ENCODE measurements around the gene SETD2. TPM values are rescaled to one million over a fixed set of nuclear protein-coding genes. Genes with fewer than 3 reads are reported as not detected.
A peak's percentile ranks its signal among the peaks of the same experiment; 100 is the strongest.

The SETD2 gene
- total and polyA plus RNA-seq, 2 experiments from 2014 or later, result 16.7 to 45.2 TPM

DNA sequence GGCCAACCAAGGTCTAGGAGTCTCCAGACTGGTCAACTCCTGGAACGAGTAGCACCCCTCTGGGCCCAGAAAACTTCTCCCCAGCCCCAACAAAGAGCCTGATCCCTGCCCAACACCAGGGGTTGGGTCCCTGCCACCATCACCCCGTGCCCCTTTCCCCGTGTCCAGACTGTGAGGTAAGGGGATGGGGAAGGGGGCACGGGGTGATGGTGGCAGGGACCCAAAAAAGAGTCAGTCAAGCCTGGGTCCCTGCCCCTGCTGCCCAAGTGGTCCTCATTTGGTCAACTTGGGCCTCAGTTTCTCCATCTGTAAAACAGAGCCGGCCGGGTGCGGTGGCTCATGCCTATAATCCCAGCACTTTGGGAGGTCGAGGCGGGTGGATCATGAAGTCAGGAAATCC is 185.5 kb downstream of the SETD2 start:
- no peak overlapping the region for H3K27ac Mint-ChIP-seq

More for the DNA sequence above, 185.5 kb downstream of the SETD2 start:
- no peaks in the 10 kb centered on the region; the same call in 1 of the 2 replicates for H3F3A ChIP-seq (replicated peaks; ENCODE audit: low read depth)
- peak overlapping the region; percentile 97 for H3K4me3 Mint-ChIP-seq
- H3K4me2 ChIP-seq, result peak overlapping the region; percentile 91
- H3K9me3 Mint-ChIP-seq, result peaks cover 6% of the 10 kb centered on the region; the same call in 1 of the 3 replicates
- peaks cover 33% of the 10 kb centered on the region for H3K79me2 ChIP-seq (replicated peaks; ENCODE audit: insufficient read depth)
- peaks cover 32% of the 10 kb centered on the region for H4K20me1 ChIP-seq (replicated peaks; ENCODE audit: insufficient read depth)
- DNase-seq (ENCODE audit: low spot score), result no peak
- H3K36me3 ChIP-seq (ENCODE audit: insufficient read depth), result no peaks in the 10 kb centered on the region
- H3K27me3 ChIP-seq (ENCODE audit: insufficient read depth), result 0 out of 2 replicates have a peak, but pooled peaks cover 5% of the 10 kb centered on the region
- no peaks in the 10 kb centered on the region for H3K9me2 ChIP-seq (ENCODE audit: insufficient read depth)
- H3K4me3 ChIP-seq, result peak overlapping the region; percentile 78; the same call in 1 of the 2 replicates
- peaks cover 11% of the 10 kb centered on the region; the same call in 2 of the 3 replicates for H3K36me3 Mint-ChIP-seq (ENCODE audit: low read depth)
- TF ChIP-seq JUNB (IDR thresholded peaks at IDR 0.05; ENCODE audit: unreplicated experiment), result no peak
- TF ChIP-seq STAT1 (IDR thresholded peaks at IDR 0.05; ENCODE audit: unreplicated experiment), result no peak
- TF ChIP-seq EZH2phosphoT487 (IDR thresholded peaks at IDR 0.05; ENCODE audit: unreplicated experiment), result no peak
- no peak for TF ChIP-seq EZH2 (IDR thresholded peaks at IDR 0.05; ENCODE audit: low read depth, unreplicated experiment)
- TF ChIP-seq POLR2AphosphoS5 (IDR thresholded peaks at IDR 0.05; ENCODE audit: low read depth), result no peak
- TF ChIP-seq ZNF331 (CRISPR knock-in tag; IDR thresholded peaks at IDR 0.05; ENCODE audit: low read depth), result no peak
- no peak for TF ChIP-seq NANOG (IDR thresholded peaks at IDR 0.05; ENCODE audit: borderline replicate concordance)
- no peak for TF ChIP-seq ZNF462 (CRISPR knock-in tag; IDR thresholded peaks at IDR 0.05)
- TF ChIP-seq CREB1 (CRISPR knock-in tag; IDR thresholded peaks at IDR 0.05; ENCODE audit: low read depth), result no peak
- TF ChIP-seq, protein P1, sequence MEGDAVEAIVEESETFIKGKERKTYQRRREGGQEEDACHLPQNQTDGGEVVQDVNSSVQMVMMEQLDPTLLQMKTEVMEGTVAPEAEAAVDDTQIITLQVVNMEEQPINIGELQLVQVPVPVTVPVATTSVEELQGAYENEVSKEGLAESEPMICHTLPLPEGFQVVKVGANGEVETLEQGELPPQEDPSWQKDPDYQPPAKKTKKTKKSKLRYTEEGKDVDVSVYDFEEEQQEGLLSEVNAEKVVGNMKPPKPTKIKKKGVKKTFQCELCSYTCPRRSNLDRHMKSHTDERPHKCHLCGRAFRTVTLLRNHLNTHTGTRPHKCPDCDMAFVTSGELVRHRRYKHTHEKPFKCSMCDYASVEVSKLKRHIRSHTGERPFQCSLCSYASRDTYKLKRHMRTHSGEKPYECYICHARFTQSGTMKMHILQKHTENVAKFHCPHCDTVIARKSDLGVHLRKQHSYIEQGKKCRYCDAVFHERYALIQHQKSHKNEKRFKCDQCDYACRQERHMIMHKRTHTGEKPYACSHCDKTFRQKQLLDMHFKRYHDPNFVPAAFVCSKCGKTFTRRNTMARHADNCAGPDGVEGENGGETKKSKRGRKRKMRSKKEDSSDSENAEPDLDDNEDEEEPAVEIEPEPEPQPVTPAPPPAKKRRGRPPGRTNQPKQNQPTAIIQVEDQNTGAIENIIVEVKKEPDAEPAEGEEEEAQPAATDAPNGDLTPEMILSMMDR (conservative IDR thresholded peaks at IDR 0.05; ENCODE audit: low read depth in 2 of 2), result no peak
- TF ChIP-seq ZNF114 (CRISPR knock-in tag; IDR thresholded peaks at IDR 0.05), result no peak
- TF ChIP-seq ETS1 (IDR thresholded peaks at IDR 0.05), result no peak
- no peak for TF ChIP-seq REST (IDR thresholded peaks at IDR 0.05; ENCODE audit: unreplicated experiment)
- ATAC-seq, result no peak
- peaks cover 11% of the 10 kb centered on the region for H3K4me1 ChIP-seq (ENCODE audit: insufficient read depth)
- H2AFZ ChIP-seq, result no peak overlapping the region
- no peak overlapping the region for H3K27ac ChIP-seq (ENCODE audit: low read depth)
- H3K4me1 Mint-ChIP-seq, result peaks cover 40% of the 10 kb centered on the region
- peaks cover 37% of the 10 kb centered on the region for H3K27me3 Mint-ChIP-seq (ENCODE audit: insufficient read depth, low read depth, poor library complexity)

All from GM23338 (cell line).